ENCODE measurements around the gene WDR86. TPM values are rescaled to one million over a fixed set of nuclear protein-coding genes. Genes with fewer than 3 reads are reported as not detected.

Gene WDR86
- polyA plus RNA-seq, 1 donor (not counting 4 experiments of a cell fraction or from before 2014, with no cell fraction given), result not detected

DNA sequence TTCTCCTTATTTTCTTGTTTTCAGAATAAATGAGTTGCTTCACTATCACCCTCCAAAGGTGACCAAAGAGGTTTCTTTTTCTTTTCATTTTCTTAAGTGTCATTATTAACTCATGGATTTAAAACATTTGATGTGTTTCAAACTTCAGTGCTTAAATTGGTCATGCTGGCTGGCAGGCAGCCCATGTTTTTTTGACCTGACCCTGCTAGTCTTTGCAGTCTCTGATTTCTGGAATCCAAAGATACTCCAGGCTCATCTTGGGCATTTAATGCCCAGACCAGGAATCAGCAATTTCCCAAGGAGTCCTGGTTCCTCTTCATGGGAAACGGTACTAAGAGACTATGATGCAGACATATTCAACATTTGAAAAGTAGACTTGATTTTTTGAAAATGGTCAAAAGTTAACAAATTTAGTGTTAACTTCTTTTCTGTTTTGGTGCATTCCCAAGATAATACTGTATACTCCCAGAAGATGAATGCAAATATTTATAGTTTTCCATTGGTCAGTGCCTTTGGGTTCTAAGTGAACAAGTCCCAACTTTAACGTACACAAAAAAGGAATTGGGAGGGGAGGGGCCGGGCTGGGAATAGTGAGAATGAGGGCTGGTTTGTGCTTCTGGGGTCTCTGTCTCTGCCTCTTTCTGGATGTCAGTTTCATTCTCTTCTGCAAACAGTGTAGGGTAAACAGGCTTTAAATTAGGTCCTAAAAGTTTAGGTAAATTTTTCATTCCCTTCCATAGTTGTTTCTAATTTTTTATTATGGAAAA, 48.5 kb downstream of the WDR86 start:
- dilution Hi-C loops (cut with MboI; ENCODE audit: extremely low pct_ligation_motif_present, low sequenced_read_pairs), result no loop called here

DNA sequence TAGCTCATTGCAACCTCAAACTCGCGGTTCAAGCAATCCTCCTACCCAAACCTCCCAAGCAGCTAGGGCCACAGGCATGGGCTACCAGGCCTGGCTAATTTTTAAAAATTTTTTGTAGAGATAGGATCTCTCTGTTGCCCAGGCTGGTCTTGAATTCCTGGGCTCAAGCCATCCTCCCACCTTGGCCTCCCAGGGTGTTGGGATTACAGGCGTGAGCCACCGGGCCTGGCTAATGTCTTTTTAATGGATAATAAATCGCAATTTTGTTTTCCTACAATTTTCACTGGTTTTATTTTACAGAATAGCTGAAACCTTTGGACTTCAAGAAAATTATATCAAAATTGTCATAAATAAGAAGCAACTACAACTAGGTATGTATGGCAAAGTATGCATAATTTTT, 57.3 kb downstream of the WDR86 start:
- Histone ChIP-seq H3K4me2 (ENCODE audit: control insufficient read depth, extremely low read depth, insufficient read depth, low read depth, low read length) (no peak overlapping the region), H3K4me3 (ENCODE audit: control insufficient read depth in 2 of 3, extremely low read depth in 1 of 3, insufficient read depth in 2 of 3, low read depth in 1 of 3, low read length in 3 of 3) (no peak overlapping the region), H3K79me2 (ENCODE audit: control insufficient read depth, insufficient read depth, low read length) (no peaks in the 10 kb centered on the region), H3K27ac (ENCODE audit: control insufficient read depth, insufficient read depth, low read length) (no peak overlapping the region), H3K9me3 (ENCODE audit: control insufficient read depth, low read depth, low read length) (no peaks in the 10 kb centered on the region), H3K4me1 (ENCODE audit: control insufficient read depth, extremely low read depth, insufficient read depth, low read length) (no peaks in the 10 kb centered on the region), H4K20me1 (ENCODE audit: control insufficient read depth, extremely low read depth, insufficient read depth, low read length) (peaks cover 3% of the 10 kb centered on the region), H2AFZ (ENCODE audit: control insufficient read depth, low read length) (no peak overlapping the region), H3K9me1 (ENCODE audit: control insufficient read depth, extremely low read depth, insufficient read depth, low read length) (no peaks in the 10 kb centered on the region), H3K9ac (ENCODE audit: control insufficient read depth, extremely low read depth, insufficient read depth, low read length) (no peak overlapping the region), H3K27me3 (ENCODE audit: control insufficient read depth, extremely low read depth, insufficient read depth, low read length) (no peaks in the 10 kb centered on the region), H3K36me3 (ENCODE audit: control insufficient read depth in 2 of 2, extremely low read depth in 1 of 2, insufficient read depth in 2 of 2, low read length in 2 of 2) (peaks cover 18 to 23% of the 10 kb centered on the region in 2 experiments)
- FAIRE-seq, result no peak
- dilution Hi-C loops (cut with MboI; ENCODE audit: extremely low pct_ligation_motif_present, low sequenced_read_pairs), result no loop called here
- DNase-seq (ENCODE audit: low read depth, low spot score), result no peak
- TF ChIP-seq EZH2 (IDR thresholded peaks at IDR 0.05; ENCODE audit: low read length), result no peak
- TF ChIP-seq, protein P1, sequence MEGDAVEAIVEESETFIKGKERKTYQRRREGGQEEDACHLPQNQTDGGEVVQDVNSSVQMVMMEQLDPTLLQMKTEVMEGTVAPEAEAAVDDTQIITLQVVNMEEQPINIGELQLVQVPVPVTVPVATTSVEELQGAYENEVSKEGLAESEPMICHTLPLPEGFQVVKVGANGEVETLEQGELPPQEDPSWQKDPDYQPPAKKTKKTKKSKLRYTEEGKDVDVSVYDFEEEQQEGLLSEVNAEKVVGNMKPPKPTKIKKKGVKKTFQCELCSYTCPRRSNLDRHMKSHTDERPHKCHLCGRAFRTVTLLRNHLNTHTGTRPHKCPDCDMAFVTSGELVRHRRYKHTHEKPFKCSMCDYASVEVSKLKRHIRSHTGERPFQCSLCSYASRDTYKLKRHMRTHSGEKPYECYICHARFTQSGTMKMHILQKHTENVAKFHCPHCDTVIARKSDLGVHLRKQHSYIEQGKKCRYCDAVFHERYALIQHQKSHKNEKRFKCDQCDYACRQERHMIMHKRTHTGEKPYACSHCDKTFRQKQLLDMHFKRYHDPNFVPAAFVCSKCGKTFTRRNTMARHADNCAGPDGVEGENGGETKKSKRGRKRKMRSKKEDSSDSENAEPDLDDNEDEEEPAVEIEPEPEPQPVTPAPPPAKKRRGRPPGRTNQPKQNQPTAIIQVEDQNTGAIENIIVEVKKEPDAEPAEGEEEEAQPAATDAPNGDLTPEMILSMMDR (optimal IDR thresholded peaks at IDR 0.05 in 1 of 3, IDR thresholded peaks at IDR 0.05 in 1 of 3, conservative IDR thresholded peaks at IDR 0.05 in 1 of 3; ENCODE audit: extremely low read depth in 1 of 3, insufficient read depth in 2 of 3, low read length in 3 of 3), result no peak

More for the DNA sequence above, 48.5 kb downstream of the WDR86 start:
- no peak for FAIRE-seq
- Histone ChIP-seq H3K79me2 (ENCODE audit: control insufficient read depth, insufficient read depth, low read length) (no peaks in the 10 kb centered on the region), H3K4me3 (ENCODE audit: control insufficient read depth in 2 of 3, extremely low read depth in 1 of 3, insufficient read depth in 2 of 3, low read depth in 1 of 3, low read length in 3 of 3) (no peak overlapping the region), H3K27me3 (ENCODE audit: control insufficient read depth, extremely low read depth, insufficient read depth, low read length) (no peaks in the 10 kb centered on the region), H3K9me1 (ENCODE audit: control insufficient read depth, extremely low read depth, insufficient read depth, low read length) (no peaks in the 10 kb centered on the region), H3K9me3 (ENCODE audit: control insufficient read depth, low read depth, low read length) (no peaks in the 10 kb centered on the region), H4K20me1 (ENCODE audit: control insufficient read depth, extremely low read depth, insufficient read depth, low read length) (no peaks in the 10 kb centered on the region), H3K4me1 (ENCODE audit: control insufficient read depth, extremely low read depth, insufficient read depth, low read length) (no peaks in the 10 kb centered on the region), H3K27ac (ENCODE audit: control insufficient read depth, insufficient read depth, low read length) (no peak overlapping the region), H3K9ac (ENCODE audit: control insufficient read depth, extremely low read depth, insufficient read depth, low read length) (no peak overlapping the region), H3K4me2 (ENCODE audit: control insufficient read depth, extremely low read depth, insufficient read depth, low read depth, low read length) (no peak overlapping the region), H2AFZ (ENCODE audit: control insufficient read depth, low read length) (no peak overlapping the region), H3K36me3 (ENCODE audit: control insufficient read depth in 2 of 2, extremely low read depth in 1 of 2, insufficient read depth in 2 of 2, low read length in 2 of 2) (peaks cover 0 to 4% of the 10 kb centered on the region in 2 experiments)
- no peak for TF ChIP-seq EZH2 (IDR thresholded peaks at IDR 0.05; ENCODE audit: low read length)
- TF ChIP-seq, protein P1 (optimal IDR thresholded peaks at IDR 0.05 in 1 of 3, IDR thresholded peaks at IDR 0.05 in 1 of 3, conservative IDR thresholded peaks at IDR 0.05 in 1 of 3; ENCODE audit: extremely low read depth in 1 of 3, insufficient read depth in 2 of 3, low read length in 3 of 3), result no peak
- DNase-seq (ENCODE audit: low read depth, low spot score), result no peak
